HepG2 (cell line): ENCODE measurements around the gene B3GALNT2. TPM values are rescaled to one million over a fixed set of nuclear protein-coding genes. Genes with fewer than 3 reads are reported as not detected.

Experiments
- DR1 ChIP-seq: sonication (generic); formaldehyde crosslinking; IDR thresholded peaks from 2 replicates; pipeline ENCODE4 v1.8.0; 2021; ENCODE audit warnings: mild to moderate bottlenecking, missing genetic modification reagents, inconsistent platforms
- ERF ChIP-seq: IDR thresholded peaks from 2 replicates; pipeline ENCODE4 v1.6.1; 2018; ENCODE audit warnings: missing biosample characterization, missing genetic modification reagents
- FOSL2 ChIP-seq: sonication (generic); formaldehyde crosslinking; IDR thresholded peaks from 2 replicates; pipeline ENCODE4 v1.4.0; 2020; ENCODE audit warnings: missing genetic modification reagents
- HCFC1 ChIP-seq: fragments of 150-350 bp; IDR thresholded peaks from 2 replicates; pipeline ENCODE4 v1.6.1; 2014; ENCODE audit warnings: low read depth, low read length
- HNF4G ChIP-seq, 2 experiments: sonication (generic) in 1 of 2; formaldehyde crosslinking in 1 of 2; IDR thresholded peaks; 2 replicates each; pipeline versions ENCODE4 v1.4.0 to v1.6.1; 2011 to 2020; ENCODE audit warnings: borderline replicate concordance in 2 of 2, low read depth in 2 of 2, mild to moderate bottlenecking in 2 of 2, low read length in 1 of 2, missing genetic modification reagents in 1 of 2, moderate library complexity in 1 of 2
- JDP2 ChIP-seq: sonication (generic); formaldehyde crosslinking; IDR thresholded peaks from 2 replicates; pipeline ENCODE4 v1.8.1; 2022; ENCODE audit warnings: missing genetic modification reagents, borderline replicate concordance
- KMT2A ChIP-seq: sonication (generic); formaldehyde crosslinking; IDR thresholded peaks from 2 replicates; pipeline ENCODE4 v1.4.0; 2020; ENCODE audit warnings: missing genetic modification reagents
- MAFK ChIP-seq, 2 experiments: IDR thresholded peaks in 1 of 2; conservative IDR thresholded peaks in 1 of 2; 2 replicates each; pipeline ENCODE4 v1.6.1; 2011; ENCODE audit warnings: improper control_type of control experiment in 2 of 2, low read length in 2 of 2
- ZFP41 ChIP-seq: sonication (generic); formaldehyde crosslinking; IDR thresholded peaks from 2 replicates; pipeline ENCODE4 v1.4.0; 2020; ENCODE audit warnings: mild to moderate bottlenecking, missing genetic modification reagents, borderline replicate concordance
- ZNF160 ChIP-seq: sonication (generic); formaldehyde crosslinking; IDR thresholded peaks from 2 replicates; pipeline ENCODE4 v1.8.0; 2022; ENCODE audit warnings: mild to moderate bottlenecking, inconsistent platforms, missing genetic modification reagents
- ZNF3 ChIP-seq: IDR thresholded peaks from 2 replicates; pipeline ENCODE4 v1.7.0; 2017; ENCODE audit warnings: inconsistent platforms
- ZNF564 ChIP-seq: sonication (generic); formaldehyde crosslinking; IDR thresholded peaks from 2 replicates; pipeline ENCODE4 v1.8.1; 2023; ENCODE audit warnings: mild to moderate bottlenecking, missing genetic modification reagents
- ZNF775 ChIP-seq: sonication (generic); formaldehyde crosslinking; IDR thresholded peaks from 2 replicates; pipeline ENCODE4 v1.4.0; 2020; ENCODE audit warnings: missing genetic modification reagents, mild to moderate bottlenecking, moderate library complexity, borderline replicate concordance
- polyA plus RNA-seq, 8 experiments: library from polyadenylated mRNA; depleted of rRNA in 3 of 8; stranded (reverse) in 7 of 8; unstranded in 1 of 8; fragments of >200 nt; fragmentation: Illumina TruSeq in 4 of 8; extraction: Trizol in 4 of 8; gene quantifications; 2 replicates each; pipeline versions ENCODE4 v1.2.1 to v1.2.3, GENCODE V29; 2011 to 2016; ENCODE audit warnings: low read depth in 4 of 8, missing spikeins in 1 of 8, mixed read lengths in 1 of 8; ENCODE audit not compliant: insufficient read depth in 1 of 8
- total RNA-seq, 5 experiments: library from RNA; depleted of rRNA; stranded (reverse); fragments of >200 nt; fragmentation: Illumina TruSeq; extraction: Trizol; gene quantifications; 2 replicates each; pipeline ENCODE4 v1.2.3, GENCODE V29; 2016; ENCODE audit warnings: low read depth in 1 of 5
- TF ChIP-seq, protein P1 (sequence below): sonication (generic); formaldehyde crosslinking; IDR thresholded peaks from 2 replicates; pipeline ENCODE4 v1.5.0; 2020; ENCODE audit warnings: missing genetic modification reagents, mild to moderate bottlenecking, borderline replicate concordance
- TF ChIP-seq, protein P2 (sequence below): sonication (generic); formaldehyde crosslinking; IDR thresholded peaks from 2 replicates; pipeline ENCODE4 v1.4.0; 2020; ENCODE audit warnings: missing genetic modification reagents
- TF ChIP-seq, protein P3 (sequence below): sonication (generic); formaldehyde crosslinking; IDR thresholded peaks from 2 replicates; pipeline ENCODE4 v1.4.0; 2020; ENCODE audit warnings: missing genetic modification reagents
- TF ChIP-seq, protein P4 (sequence below): sonication (generic); formaldehyde crosslinking; IDR thresholded peaks from 2 replicates; pipeline ENCODE4 v1.8.0; 2022; ENCODE audit warnings: mild to moderate bottlenecking, missing genetic modification reagents
- TF ChIP-seq, protein P5 (sequence below): IDR thresholded peaks from 2 replicates; pipeline ENCODE4 v1.6.1; 2016
- TF ChIP-seq, protein P6 (sequence below): sonication (generic); formaldehyde crosslinking; IDR thresholded peaks from 2 replicates; pipeline ENCODE4 v1.8.0; 2022; ENCODE audit warnings: missing genetic modification reagents, mild to moderate bottlenecking, moderate library complexity, borderline replicate concordance

Gene B3GALNT2
- total and polyA plus RNA-seq, 2 of the 13 experiments (the other 11 are each of a cell fraction or from before 2014, with no cell fraction given): 16.5 to 28.9 TPM

DNA sequence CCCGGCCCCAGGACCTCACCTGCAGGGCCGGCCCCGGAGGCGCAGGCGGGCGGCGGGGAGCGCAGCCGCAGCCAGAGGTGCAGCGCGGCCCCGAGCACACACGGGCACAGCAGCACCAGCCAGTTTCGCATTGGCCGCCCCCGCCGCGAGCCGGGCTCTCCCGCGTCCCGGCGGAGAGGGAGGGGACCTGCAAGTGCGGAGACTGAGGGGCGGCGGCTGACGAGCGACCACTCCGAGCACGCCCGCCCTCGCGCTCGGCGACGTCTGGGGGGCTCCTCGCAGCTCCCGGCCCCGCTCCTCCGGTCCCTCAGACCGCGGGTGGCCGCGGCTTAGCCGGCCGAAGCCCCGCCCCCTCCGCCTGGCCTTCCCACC is at the start of gene B3GALNT2 (continued):
- TF ChIP-seq, protein P1, sequence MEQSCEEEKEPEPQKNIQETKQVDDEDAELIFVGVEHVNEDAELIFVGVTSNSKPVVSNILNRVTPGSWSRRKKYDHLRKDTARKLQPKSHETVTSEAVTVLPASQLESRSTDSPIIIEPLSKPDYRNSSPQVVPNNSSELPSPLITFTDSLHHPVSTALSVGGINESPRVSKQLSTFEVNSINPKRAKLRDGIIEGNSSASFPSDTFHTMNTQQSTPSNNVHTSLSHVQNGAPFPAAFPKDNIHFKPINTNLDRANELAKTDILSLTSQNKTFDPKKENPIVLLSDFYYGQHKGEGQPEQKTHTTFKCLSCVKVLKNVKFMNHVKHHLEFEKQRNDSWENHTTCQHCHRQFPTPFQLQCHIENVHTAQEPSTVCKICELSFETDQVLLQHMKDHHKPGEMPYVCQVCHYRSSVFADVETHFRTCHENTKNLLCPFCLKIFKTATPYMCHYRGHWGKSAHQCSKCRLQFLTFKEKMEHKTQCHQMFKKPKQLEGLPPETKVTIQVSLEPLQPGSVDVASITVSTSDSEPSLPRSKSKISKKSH: no peak
- TF ChIP-seq DR1 (CRISPR knock-in tag) (no peak; the same call in 1 of the 2 replicates), ZNF160 (CRISPR knock-in tag) (no peak), ZNF3 (CRISPR knock-in tag) (no peak), KMT2A (CRISPR knock-in tag) (no peak), MAFK (conservative IDR thresholded peaks at IDR 0.05 in 1 of 2, IDR thresholded peaks at IDR 0.05 in 1 of 2; ENCODE audit: low read length in 2 of 2) (no peak), ZFP41 (CRISPR knock-in tag) (no peak), HNF4G (IDR thresholded peaks at IDR 0.05; ENCODE audit: borderline replicate concordance, low read depth, low read length) (no peak), HNF4G (CRISPR knock-in tag; IDR thresholded peaks at IDR 0.05; ENCODE audit: borderline replicate concordance, low read depth) (no peak), ERF (CRISPR knock-in tag) (no peak), ZNF564 (CRISPR knock-in tag) (no peak; the same call in 1 of the 2 replicates), HCFC1 (no peak), JDP2 (CRISPR knock-in tag) (no peak), ZNF775 (no peak), FOSL2 (CRISPR knock-in tag) (no peak)
- TF ChIP-seq, protein P2, sequence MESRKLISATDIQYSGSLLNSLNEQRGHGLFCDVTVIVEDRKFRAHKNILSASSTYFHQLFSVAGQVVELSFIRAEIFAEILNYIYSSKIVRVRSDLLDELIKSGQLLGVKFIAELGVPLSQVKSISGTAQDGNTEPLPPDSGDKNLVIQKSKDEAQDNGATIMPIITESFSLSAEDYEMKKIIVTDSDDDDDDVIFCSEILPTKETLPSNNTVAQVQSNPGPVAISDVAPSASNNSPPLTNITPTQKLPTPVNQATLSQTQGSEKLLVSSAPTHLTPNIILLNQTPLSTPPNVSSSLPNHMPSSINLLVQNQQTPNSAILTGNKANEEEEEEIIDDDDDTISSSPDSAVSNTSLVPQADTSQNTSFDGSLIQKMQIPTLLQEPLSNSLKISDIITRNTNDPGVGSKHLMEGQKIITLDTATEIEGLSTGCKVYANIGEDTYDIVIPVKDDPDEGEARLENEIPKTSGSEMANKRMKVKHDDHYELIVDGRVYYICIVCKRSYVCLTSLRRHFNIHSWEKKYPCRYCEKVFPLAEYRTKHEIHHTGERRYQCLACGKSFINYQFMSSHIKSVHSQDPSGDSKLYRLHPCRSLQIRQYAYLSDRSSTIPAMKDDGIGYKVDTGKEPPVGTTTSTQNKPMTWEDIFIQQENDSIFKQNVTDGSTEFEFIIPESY: no peak
- TF ChIP-seq, protein P3, sequence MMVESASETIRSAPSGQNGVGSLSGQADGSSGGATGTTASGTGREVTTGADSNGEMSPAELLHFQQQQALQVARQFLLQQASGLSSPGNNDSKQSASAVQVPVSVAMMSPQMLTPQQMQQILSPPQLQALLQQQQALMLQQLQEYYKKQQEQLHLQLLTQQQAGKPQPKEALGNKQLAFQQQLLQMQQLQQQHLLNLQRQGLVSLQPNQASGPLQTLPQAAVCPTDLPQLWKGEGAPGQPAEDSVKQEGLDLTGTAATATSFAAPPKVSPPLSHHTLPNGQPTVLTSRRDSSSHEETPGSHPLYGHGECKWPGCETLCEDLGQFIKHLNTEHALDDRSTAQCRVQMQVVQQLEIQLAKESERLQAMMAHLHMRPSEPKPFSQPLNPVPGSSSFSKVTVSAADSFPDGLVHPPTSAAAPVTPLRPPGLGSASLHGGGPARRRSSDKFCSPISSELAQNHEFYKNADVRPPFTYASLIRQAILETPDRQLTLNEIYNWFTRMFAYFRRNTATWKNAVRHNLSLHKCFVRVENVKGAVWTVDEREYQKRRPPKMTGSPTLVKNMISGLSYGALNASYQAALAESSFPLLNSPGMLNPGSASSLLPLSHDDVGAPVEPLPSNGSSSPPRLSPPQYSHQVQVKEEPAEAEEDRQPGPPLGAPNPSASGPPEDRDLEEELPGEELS (CRISPR knock-in tag): no peak
- TF ChIP-seq, protein P4, sequence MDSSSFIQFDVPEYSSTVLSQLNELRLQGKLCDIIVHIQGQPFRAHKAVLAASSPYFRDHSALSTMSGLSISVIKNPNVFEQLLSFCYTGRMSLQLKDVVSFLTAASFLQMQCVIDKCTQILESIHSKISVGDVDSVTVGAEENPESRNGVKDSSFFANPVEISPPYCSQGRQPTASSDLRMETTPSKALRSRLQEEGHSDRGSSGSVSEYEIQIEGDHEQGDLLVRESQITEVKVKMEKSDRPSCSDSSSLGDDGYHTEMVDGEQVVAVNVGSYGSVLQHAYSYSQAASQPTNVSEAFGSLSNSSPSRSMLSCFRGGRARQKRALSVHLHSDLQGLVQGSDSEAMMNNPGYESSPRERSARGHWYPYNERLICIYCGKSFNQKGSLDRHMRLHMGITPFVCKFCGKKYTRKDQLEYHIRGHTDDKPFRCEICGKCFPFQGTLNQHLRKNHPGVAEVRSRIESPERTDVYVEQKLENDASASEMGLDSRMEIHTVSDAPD (CRISPR knock-in tag): no peak
- TF ChIP-seq, protein P5, sequence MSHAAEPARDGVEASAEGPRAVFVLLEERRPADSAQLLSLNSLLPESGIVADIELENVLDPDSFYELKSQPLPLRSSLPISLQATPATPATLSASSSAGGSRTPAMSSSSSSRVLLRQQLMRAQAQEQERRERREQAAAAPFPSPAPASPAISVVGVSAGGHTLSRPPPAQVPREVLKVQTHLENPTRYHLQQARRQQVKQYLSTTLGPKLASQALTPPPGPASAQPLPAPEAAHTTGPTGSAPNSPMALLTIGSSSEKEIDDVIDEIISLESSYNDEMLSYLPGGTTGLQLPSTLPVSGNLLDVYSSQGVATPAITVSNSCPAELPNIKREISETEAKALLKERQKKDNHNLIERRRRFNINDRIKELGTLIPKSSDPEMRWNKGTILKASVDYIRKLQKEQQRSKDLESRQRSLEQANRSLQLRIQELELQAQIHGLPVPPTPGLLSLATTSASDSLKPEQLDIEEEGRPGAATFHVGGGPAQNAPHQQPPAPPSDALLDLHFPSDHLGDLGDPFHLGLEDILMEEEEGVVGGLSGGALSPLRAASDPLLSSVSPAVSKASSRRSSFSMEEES (CRISPR knock-in tag): no peak
- TF ChIP-seq, protein P6, sequence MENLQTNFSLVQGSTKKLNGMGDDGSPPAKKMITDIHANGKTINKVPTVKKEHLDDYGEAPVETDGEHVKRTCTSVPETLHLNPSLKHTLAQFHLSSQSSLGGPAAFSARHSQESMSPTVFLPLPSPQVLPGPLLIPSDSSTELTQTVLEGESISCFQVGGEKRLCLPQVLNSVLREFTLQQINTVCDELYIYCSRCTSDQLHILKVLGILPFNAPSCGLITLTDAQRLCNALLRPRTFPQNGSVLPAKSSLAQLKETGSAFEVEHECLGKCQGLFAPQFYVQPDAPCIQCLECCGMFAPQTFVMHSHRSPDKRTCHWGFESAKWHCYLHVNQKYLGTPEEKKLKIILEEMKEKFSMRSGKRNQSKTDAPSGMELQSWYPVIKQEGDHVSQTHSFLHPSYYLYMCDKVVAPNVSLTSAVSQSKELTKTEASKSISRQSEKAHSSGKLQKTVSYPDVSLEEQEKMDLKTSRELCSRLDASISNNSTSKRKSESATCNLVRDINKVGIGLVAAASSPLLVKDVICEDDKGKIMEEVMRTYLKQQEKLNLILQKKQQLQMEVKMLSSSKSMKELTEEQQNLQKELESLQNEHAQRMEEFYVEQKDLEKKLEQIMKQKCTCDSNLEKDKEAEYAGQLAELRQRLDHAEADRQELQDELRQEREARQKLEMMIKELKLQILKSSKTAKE: no peak; the same call in 1 of the 2 replicates
